Spleen (tissue), 11 donors: ENCODE data around the gene TCP10L. TPM values are rescaled to one million over a fixed set of nuclear protein-coding genes. Genes with fewer than 3 reads are reported as not detected.
"Not testable (repeated sequence)": the region's sequence is repeated elsewhere in the genome, so short reads cannot be mapped to it uniquely, and the experiment has no call there.

Source experiments
- DNase-seq: peaks from one replicate; pipeline ENCODE4 v3.0.0-alpha.2; 2020
- H3K27ac ChIP-seq, 8 donors: fragments of 200-600 bp; sonication (generic) in 7 of 8; 1 replicate in 4 of 8; 2 replicates in 4 of 8; pipeline versions ENCODE4 v1.5.0 to v1.8.0; 2016 to 2021; ENCODE audit warnings: inconsistent platforms in 4 of 8, mild to moderate bottlenecking in 4 of 8, moderate library complexity in 1 of 8
- H3K27me3 ChIP-seq, 7 donors: fragments of 200-600 bp; sonication (generic) in 6 of 7; replicated peaks in 1 of 7; 1 replicate in 4 of 7; 2 replicates in 3 of 7; pipeline versions ENCODE4 v1.5.0 to v1.8.0; 2016 to 2021; ENCODE audit warnings: inconsistent platforms in 3 of 7, mild to moderate bottlenecking in 1 of 7
- H3K36me3 ChIP-seq, 6 donors: fragments of 200-600 bp; sonication (generic) in 5 of 6; 1 replicate in 4 of 6; 2 replicates in 2 of 6; pipeline versions ENCODE4 v1.5.0 to v1.8.0; 2016 to 2021; ENCODE audit warnings: inconsistent platforms in 2 of 6
- H3K4me1 ChIP-seq, 6 donors: fragments of 200-600 bp; sonication (generic) in 5 of 6; 1 replicate in 3 of 6; 2 replicates in 3 of 6; pipeline versions ENCODE4 v1.5.0 to v1.8.0; 2016 to 2021; ENCODE audit warnings: inconsistent platforms in 3 of 6
- H3K4me3 ChIP-seq, 8 donors: fragments of 200-600 bp; sonication (generic) in 7 of 8; 1 replicate in 4 of 8; 2 replicates in 4 of 8; pipeline versions ENCODE4 v1.5.0 to v1.8.0; 2016 to 2021; ENCODE audit warnings: inconsistent platforms in 4 of 8, mild to moderate bottlenecking in 4 of 8, moderate library complexity in 2 of 8
- H3K9me3 ChIP-seq, 8 donors: fragments of 200-600 bp; sonication (generic) in 7 of 8; 1 replicate in 4 of 8; 2 replicates in 4 of 8; pipeline versions ENCODE4 v1.5.0 to v1.8.0; 2016 to 2021; ENCODE audit warnings: inconsistent platforms in 4 of 8
- CTCF ChIP-seq, 11 experiments: fragments of 200-600 bp in 7 of 11; fragments of 450-650 bp in 4 of 11; sonication (generic) in 4 of 11; IDR thresholded peaks in 8 of 11; conservative IDR thresholded peaks in 3 of 11; 1 replicate in 7 of 11; 2 replicates in 4 of 11; pipeline versions ENCODE4 v1.4.0 to v1.8.0; 2016 to 2021; ENCODE audit warnings: antibody characterized with exemption in 11 of 11, inconsistent platforms in 4 of 11, mild to moderate bottlenecking in 1 of 11
- POLR2A ChIP-seq, 3 donors: fragments of 450-650 bp; IDR thresholded peaks; one replicate each; pipeline ENCODE4 v1.5.1; 2017; ENCODE audit warnings: antibody characterized with exemption in 3 of 3, mild to moderate bottlenecking in 1 of 3
- POLR2AphosphoS5 ChIP-seq, 3 donors: sonication (generic); formaldehyde crosslinking; IDR thresholded peaks; one replicate each; pipeline ENCODE4 v1.5.1; 2017; ENCODE audit warnings: antibody characterized with exemption in 3 of 3
- WGBS, 5 donors: extraction: QIAGEN DNeasy Blood & Tissue Kit in 3 of 5; methylation state at CpG; one replicate each; pipeline versions ENCODE4 v1.1.5 to v1.1.7; 2013 to 2018; 5-methylcytosine and 5-hydroxymethylcytosine counted together
- intact Hi-C: fragments of 100-400 bp; cut with DNase I; formaldehyde crosslinking; loops from one replicate; pipeline ENCODE4 v1.15.0; 2023; ENCODE audit warnings: low total_unique reads
- polyA plus RNA-seq, 3 donors: library from polyadenylated mRNA; stranded (reverse); fragments of 200-250 nt; gene quantifications; one replicate each; pipeline ENCODE4 v1.2.1, GENCODE V29; 2013
- total RNA-seq, 7 donors: library from RNA; depleted of rRNA in 3 of 7; stranded (reverse); fragments of >200 nt in 3 of 7; fragmentation: NEBNext Ultra II Directional in 4 of 7; extraction: Animal tissue kit (Norgen Biotek cat#: 25700) in 4 of 7; gene quantifications; one replicate each; pipeline versions ENCODE4 v1.1.0 to v1.2.1, GENCODE V29; 2016 to 2021
- donor health status: healthy with polysubstance abuse.
- donor health status: DM: no; HTN: no; CAD: no; lungs with moderate emphysema.
- donor health status: DM: no; HTN: no; CAD: no.
- donor health status: Bipolar disorder and iron deficiency.
- donor health status: healthy.
- donor health status: DM: no; HTN: no; CAD: no.
- donor health status: DM: yes; HTN: yes; CAD: no.

Gene TCP10L
- total and polyA plus RNA-seq, 10 donors: 0.42 to 1.6 (median 0.64) TPM; not detected in 2

GRCh38 chr21:32533611-32534010 lies 51.7 kb downstream of the TCP10L start:
- H3K27me3 ChIP-seq: no peaks in the 10 kb centered on the region
- no peaks in the 10 kb centered on the region for H3K36me3 ChIP-seq
- no peaks in the 10 kb centered on the region for H3K9me3 ChIP-seq
- no peak overlapping the region for H3K27ac ChIP-seq
- TF ChIP-seq CTCF (IDR thresholded peaks at IDR 0.05 in 8 of 11, conservative IDR thresholded peaks at IDR 0.05 in 3 of 11) (no peak), POLR2AphosphoS5 (IDR thresholded peaks at IDR 0.05) (no peak), POLR2A (IDR thresholded peaks at IDR 0.05) (no peak)
- WGBS, 5 donors: 94 to 97% (median 94%) methylated on average over 5 to 7 of the region's 7 CpGs
- H3K4me1 ChIP-seq: peaks cover 0 to 3% (median 0%) of the 10 kb centered on the region in 6 donors
- H3K4me3 ChIP-seq: no peak overlapping the region
- no peak for DNase-seq
- intact Hi-C loops: no loop called here

GRCh38 chr21:32533053-32533452 lies 52.3 kb downstream of the TCP10L start:
- no peaks in the 10 kb centered on the region for H3K36me3 ChIP-seq
- no peak overlapping the region for H3K27ac ChIP-seq
- no peaks in the 10 kb centered on the region for H3K27me3 ChIP-seq
- 73 to 92% (median 88%) methylated on average over 4 of the region's 4 CpGs for WGBS, 5 donors
- intact Hi-C loops: no loop called here
- H3K4me3 ChIP-seq: no peak overlapping the region
- no peak for DNase-seq
- H3K9me3 ChIP-seq: no peaks in the 10 kb centered on the region
- peaks cover 0 to 3% (median 0%) of the 10 kb centered on the region in 6 donors for H3K4me1 ChIP-seq
- no peak for TF ChIP-seq POLR2A (IDR thresholded peaks at IDR 0.05)
- TF ChIP-seq POLR2AphosphoS5 (IDR thresholded peaks at IDR 0.05): no peak
- TF ChIP-seq CTCF (IDR thresholded peaks at IDR 0.05 in 8 of 11, conservative IDR thresholded peaks at IDR 0.05 in 3 of 11): no peak

GRCh38 chr21:32532636-32533035 lies 52.7 kb downstream of the TCP10L start:
- TF ChIP-seq POLR2AphosphoS5 (IDR thresholded peaks at IDR 0.05) (no peak), CTCF (IDR thresholded peaks at IDR 0.05 in 8 of 11, conservative IDR thresholded peaks at IDR 0.05 in 3 of 11) (no peak), POLR2A (IDR thresholded peaks at IDR 0.05) (no peak)
- no peak for DNase-seq
- Histone ChIP-seq H3K4me1 (peaks cover 0 to 3% (median 0%) of the 10 kb centered on the region in 6 donors), H3K27me3 (no peaks in the 10 kb centered on the region), H3K36me3 (no peaks in the 10 kb centered on the region), H3K9me3 (no peaks in the 10 kb centered on the region), H3K4me3 (no peak overlapping the region), H3K27ac (no peak overlapping the region)
- WGBS, 5 donors: 84 to 95% (median 86%) methylated on average over 6 of the region's 6 CpGs
- intact Hi-C loops: no loop called here

DNA sequence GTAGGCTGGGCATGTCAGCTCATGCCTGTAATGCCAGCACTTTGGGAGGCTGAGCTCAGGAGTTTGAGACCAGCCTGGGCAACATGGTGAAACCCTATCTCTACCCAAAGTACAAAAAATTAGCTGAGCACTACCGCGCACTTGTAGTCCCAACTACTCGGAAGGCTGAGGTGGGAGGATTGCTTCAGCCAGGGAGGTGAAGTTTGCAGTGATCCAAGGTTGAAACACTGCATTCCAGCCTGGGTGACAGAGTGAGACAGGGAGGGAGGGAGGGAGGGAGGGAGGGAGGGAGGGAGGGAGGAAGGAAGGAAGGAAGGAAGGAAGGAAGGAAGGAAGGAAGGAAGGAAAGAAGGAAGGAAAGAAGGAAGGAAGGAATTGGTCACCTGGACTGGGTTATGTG lies 53.8 kb downstream of the TCP10L start:
- H3K36me3 ChIP-seq, H3K4me1 ChIP-seq, H3K27me3 ChIP-seq, intact Hi-C loops, H3K27ac ChIP-seq, H3K4me3 ChIP-seq, H3K9me3 ChIP-seq: not testable (repeated sequence)
- peak; percentile 8 for DNase-seq
- WGBS, 5 donors: 78 to 96% (median 93%) methylated on average over 3 of the region's 3 CpGs

DNA sequence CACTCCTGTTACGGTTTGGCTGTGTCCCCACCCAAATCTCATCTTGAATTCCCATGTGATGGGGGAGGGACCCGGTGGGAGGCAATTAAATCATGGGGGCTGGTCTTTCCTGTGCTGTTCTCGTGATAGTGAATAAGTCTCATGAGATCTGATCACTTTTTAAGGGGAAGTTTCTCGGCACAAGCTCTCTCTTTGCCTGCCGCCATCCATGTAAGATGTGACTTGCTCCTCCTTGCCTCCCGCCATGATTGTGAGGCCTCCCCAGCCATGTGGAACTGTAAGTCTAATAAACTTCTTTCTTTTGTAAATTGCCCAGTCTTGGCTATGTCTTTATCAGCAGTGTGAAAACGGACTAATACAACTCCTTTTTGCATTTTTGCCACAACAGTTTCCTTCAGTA lies 54.5 kb downstream of the TCP10L start:
- not testable (repeated sequence) for H3K27me3 ChIP-seq, H3K4me3 ChIP-seq

More for the DNA sequence above, 54.5 kb downstream of the TCP10L start:
- H3K27ac ChIP-seq, intact Hi-C loops, H3K4me1 ChIP-seq, DNase-seq, H3K9me3 ChIP-seq, H3K36me3 ChIP-seq: not testable (repeated sequence)
- 87 to 97% (median 92%) methylated on average over 7 of the region's 7 CpGs for WGBS, 5 donors
